RKO (cell line): ENCODE data around the gene ARHGAP30.

Experiments
- DNase-seq: peaks from one replicate; pipeline ENCODE4 v3.0.0-alpha.2; 2016; ENCODE audit warnings: low spot score

ARHGAP30 gene

GRCh38 chr1:161013488-161014230 is 56.0 kb downstream of the ARHGAP30 start:
- DNase-seq = no peak

GRCh38 chr1:161013131-161013487 is 56.6 kb downstream of the ARHGAP30 start:
- DNase-seq = no peak

GRCh38 chr1:161012420-161012819 is 57.3 kb downstream of the ARHGAP30 start:
- no peak for DNase-seq

- no peak for DNase-seq
Observed at GRCh38 chr1:161009602-161010211, 60.0 kb downstream of the ARHGAP30 start.

- no peak for DNase-seq
Observed at GRCh38 chr1:161008869-161009510, 60.7 kb downstream of the ARHGAP30 start.

GRCh38 chr1:161007369-161007768 is 62.3 kb downstream of the ARHGAP30 start:
- DNase-seq = no peak

GRCh38 chr1:161006563-161006962 is 63.1 kb downstream of the ARHGAP30 start:
- DNase-seq = no peak

GRCh38 chr1:161001525-161001924 is 68.2 kb downstream of the ARHGAP30 start:
- DNase-seq = no peak

GRCh38 chr1:161000736-161001480 is 68.8 kb downstream of the ARHGAP30 start:
- DNase-seq = no peak

- DNase-seq = no peak
Observed at GRCh38 chr1:160999376-160999775, 70.3 kb downstream of the ARHGAP30 start.

- peak; percentile 65 for DNase-seq
Observed at GRCh38 chr1:160997323-160998038, 72.2 kb downstream of the ARHGAP30 start.
